Measurements from ENCODE around the gene TRIM5.

The TRIM5 gene

DNA sequence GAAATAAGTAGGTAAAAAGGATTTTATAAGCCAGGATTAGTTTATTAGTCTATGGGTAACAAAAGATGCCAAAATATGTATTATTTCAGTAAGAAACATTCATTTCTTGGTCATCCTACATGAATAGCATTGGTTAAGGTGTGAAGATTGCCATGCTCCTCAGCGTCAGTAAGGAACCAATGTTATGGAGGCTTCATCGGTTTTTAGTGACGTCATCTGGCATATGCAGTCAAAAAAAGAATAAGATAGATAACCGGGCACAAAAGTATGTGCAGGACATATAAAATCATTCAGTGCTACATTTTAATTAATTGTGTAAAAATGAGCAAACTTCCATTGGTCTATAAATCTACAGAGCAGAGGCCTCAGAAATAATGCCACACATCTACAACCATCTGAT is 29.4 kb downstream of the TRIM5 start:
- no peak overlapping the region for H3K4me2 ChIP-seq (ENCODE audit: low read length)
- no peaks in the 10 kb centered on the region for H3K36me3 ChIP-seq (replicated peaks; ENCODE audit: low read depth, low read length)
- H3K9me3 ChIP-seq (ENCODE audit: insufficient read depth, low read length), result no peaks in the 10 kb centered on the region
- no peaks in the 10 kb centered on the region for H3K79me2 ChIP-seq (ENCODE audit: low read length)
- no peak overlapping the region for H2AFZ ChIP-seq (ENCODE audit: low read depth, low read length)
- H4K20me1 ChIP-seq (ENCODE audit: insufficient read depth, low read length), result no peaks in the 10 kb centered on the region
- H3K4me1 ChIP-seq (ENCODE audit: low read length), result no peaks in the 10 kb centered on the region
- no peak overlapping the region for H3K4me3 ChIP-seq (ENCODE audit: low read length)
- TF ChIP-seq, protein P1, sequence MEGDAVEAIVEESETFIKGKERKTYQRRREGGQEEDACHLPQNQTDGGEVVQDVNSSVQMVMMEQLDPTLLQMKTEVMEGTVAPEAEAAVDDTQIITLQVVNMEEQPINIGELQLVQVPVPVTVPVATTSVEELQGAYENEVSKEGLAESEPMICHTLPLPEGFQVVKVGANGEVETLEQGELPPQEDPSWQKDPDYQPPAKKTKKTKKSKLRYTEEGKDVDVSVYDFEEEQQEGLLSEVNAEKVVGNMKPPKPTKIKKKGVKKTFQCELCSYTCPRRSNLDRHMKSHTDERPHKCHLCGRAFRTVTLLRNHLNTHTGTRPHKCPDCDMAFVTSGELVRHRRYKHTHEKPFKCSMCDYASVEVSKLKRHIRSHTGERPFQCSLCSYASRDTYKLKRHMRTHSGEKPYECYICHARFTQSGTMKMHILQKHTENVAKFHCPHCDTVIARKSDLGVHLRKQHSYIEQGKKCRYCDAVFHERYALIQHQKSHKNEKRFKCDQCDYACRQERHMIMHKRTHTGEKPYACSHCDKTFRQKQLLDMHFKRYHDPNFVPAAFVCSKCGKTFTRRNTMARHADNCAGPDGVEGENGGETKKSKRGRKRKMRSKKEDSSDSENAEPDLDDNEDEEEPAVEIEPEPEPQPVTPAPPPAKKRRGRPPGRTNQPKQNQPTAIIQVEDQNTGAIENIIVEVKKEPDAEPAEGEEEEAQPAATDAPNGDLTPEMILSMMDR (IDR thresholded peaks at IDR 0.05; ENCODE audit: low read depth, low read length), result no peak
- no peak for TF ChIP-seq EZH2phosphoT487 (IDR thresholded peaks at IDR 0.05; ENCODE audit: low read depth)
- no peak overlapping the region for H3K27ac ChIP-seq (ENCODE audit: low read length)
- H3K27me3 ChIP-seq (ENCODE audit: low read depth, low read length), result no peaks in the 10 kb centered on the region
- H3K9ac ChIP-seq (ENCODE audit: low read length), result no peak overlapping the region

DNA sequence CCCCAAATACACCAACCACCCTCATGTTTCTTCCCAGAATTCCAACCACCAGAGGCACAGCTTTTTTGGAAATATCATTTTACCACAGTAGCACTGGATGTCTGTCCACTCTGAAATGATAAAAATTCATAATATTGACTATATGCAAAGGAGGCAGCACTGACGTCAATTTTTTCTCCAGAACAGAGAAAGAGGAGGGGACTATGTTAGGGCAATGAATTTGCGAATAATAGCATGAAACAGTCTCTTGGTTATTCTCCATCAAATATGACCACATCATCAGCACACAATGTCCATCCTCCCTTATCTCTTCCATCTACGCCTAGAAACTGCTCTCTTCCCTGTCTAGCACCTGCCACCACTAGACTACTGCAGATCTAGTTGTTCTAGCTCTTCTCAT is 38.7 kb downstream of the TRIM5 start:
- H4K20me1 ChIP-seq (ENCODE audit: insufficient read depth, low read length), result no peaks in the 10 kb centered on the region
- H2AFZ ChIP-seq (ENCODE audit: low read depth, low read length), result no peak overlapping the region
- no peak overlapping the region for H3K4me2 ChIP-seq (ENCODE audit: low read length)

DNA sequence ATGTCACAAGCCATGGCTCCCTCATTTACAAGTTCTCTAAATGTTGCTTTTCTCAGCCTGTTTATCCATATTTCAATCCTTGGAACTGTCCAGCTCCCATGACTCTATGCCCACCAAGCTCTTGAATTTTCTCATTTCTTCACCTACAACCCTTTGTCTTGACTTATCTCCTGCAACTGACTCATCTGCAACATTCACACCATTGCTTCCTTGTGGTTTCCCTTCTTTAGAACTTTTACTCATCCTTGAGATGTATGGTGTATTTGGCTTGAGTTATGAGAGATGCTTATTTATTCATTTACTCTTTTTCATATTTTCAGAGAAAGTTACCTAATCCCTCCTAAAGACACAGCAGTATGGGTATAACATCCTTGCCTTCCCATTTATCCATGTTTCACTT is 41.3 kb downstream of the TRIM5 start:
- H3K4me3 ChIP-seq (ENCODE audit: low read length), result no peak overlapping the region

More for the DNA sequence above, 38.7 kb downstream of the TRIM5 start:
- no peak for TF ChIP-seq EZH2phosphoT487 (IDR thresholded peaks at IDR 0.05; ENCODE audit: low read depth)
- TF ChIP-seq, protein P1 (IDR thresholded peaks at IDR 0.05; ENCODE audit: low read depth, low read length), result no peak
- Histone ChIP-seq H3K27me3 (ENCODE audit: low read depth, low read length) (no peaks in the 10 kb centered on the region), H3K9ac (ENCODE audit: low read length) (no peak overlapping the region), H3K9me3 (ENCODE audit: insufficient read depth, low read length) (no peaks in the 10 kb centered on the region), H3K27ac (ENCODE audit: low read length) (no peak overlapping the region), H3K4me3 (ENCODE audit: low read length) (no peak overlapping the region), H3K36me3 (replicated peaks; ENCODE audit: low read depth, low read length) (peaks cover 6% of the 10 kb centered on the region), H3K79me2 (ENCODE audit: low read length) (no peaks in the 10 kb centered on the region), H3K4me1 (ENCODE audit: low read length) (no peaks in the 10 kb centered on the region)

DNA sequence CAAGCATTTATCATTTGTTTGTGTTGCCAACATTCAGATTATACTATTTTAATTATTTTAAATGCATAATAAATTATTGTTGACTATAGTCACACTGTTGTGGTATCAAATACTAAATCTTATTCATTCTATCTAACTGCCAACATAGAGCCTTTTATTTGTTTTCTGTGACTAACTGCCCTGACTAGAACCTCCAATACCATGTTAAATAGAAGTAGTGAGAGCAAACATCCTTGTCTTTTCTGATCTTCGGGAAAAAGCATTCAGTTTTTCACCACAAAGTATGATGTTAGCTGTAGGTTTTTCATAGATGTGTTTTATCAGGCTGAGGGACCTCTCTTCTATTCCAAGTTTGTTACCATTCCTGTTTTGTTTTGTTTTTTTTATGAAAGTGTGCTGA is 44.9 kb downstream of the TRIM5 start:
- TF ChIP-seq, protein P1 (IDR thresholded peaks at IDR 0.05; ENCODE audit: low read depth, low read length), result no peak
- TF ChIP-seq EZH2phosphoT487 (IDR thresholded peaks at IDR 0.05; ENCODE audit: low read depth), result no peak
- Histone ChIP-seq H3K9ac (ENCODE audit: low read length) (no peak overlapping the region), H3K36me3 (replicated peaks; ENCODE audit: low read depth, low read length) (peaks cover 21% of the 10 kb centered on the region), H3K4me1 (ENCODE audit: low read length) (peaks cover 4% of the 10 kb centered on the region; the same call in 1 of the 2 replicates), H3K4me3 (ENCODE audit: low read length) (no peak overlapping the region), H4K20me1 (ENCODE audit: insufficient read depth, low read length) (no peaks in the 10 kb centered on the region), H3K9me3 (ENCODE audit: insufficient read depth, low read length) (no peaks in the 10 kb centered on the region), H2AFZ (ENCODE audit: low read depth, low read length) (no peak overlapping the region), H3K27me3 (ENCODE audit: low read depth, low read length) (no peaks in the 10 kb centered on the region), H3K79me2 (ENCODE audit: low read length) (no peaks in the 10 kb centered on the region), H3K27ac (ENCODE audit: low read length) (no peak overlapping the region), H3K4me2 (ENCODE audit: low read length) (no peak overlapping the region)

More for the DNA sequence above, 41.3 kb downstream of the TRIM5 start:
- peaks cover 12% of the 10 kb centered on the region for H3K36me3 ChIP-seq (replicated peaks; ENCODE audit: low read depth, low read length)
- no peak overlapping the region for H3K4me2 ChIP-seq (ENCODE audit: low read length)
- H3K9me3 ChIP-seq (ENCODE audit: insufficient read depth, low read length), result no peaks in the 10 kb centered on the region
- TF ChIP-seq, protein P1 (IDR thresholded peaks at IDR 0.05; ENCODE audit: low read depth, low read length), result no peak
- TF ChIP-seq EZH2phosphoT487 (IDR thresholded peaks at IDR 0.05; ENCODE audit: low read depth), result no peak
- H3K79me2 ChIP-seq (ENCODE audit: low read length), result no peaks in the 10 kb centered on the region
- no peaks in the 10 kb centered on the region for H3K27me3 ChIP-seq (ENCODE audit: low read depth, low read length)
- no peak overlapping the region for H2AFZ ChIP-seq (ENCODE audit: low read depth, low read length)
- no peak overlapping the region for H3K9ac ChIP-seq (ENCODE audit: low read length)
- H4K20me1 ChIP-seq (ENCODE audit: insufficient read depth, low read length), result no peaks in the 10 kb centered on the region
- no peaks in the 10 kb centered on the region for H3K4me1 ChIP-seq (ENCODE audit: low read length)
- H3K27ac ChIP-seq (ENCODE audit: low read length), result no peak overlapping the region
